Measurements from ENCODE around the gene TRIM72.
A peak's percentile ranks its signal among the peaks of the same experiment; 100 is the strongest.

DNA sequence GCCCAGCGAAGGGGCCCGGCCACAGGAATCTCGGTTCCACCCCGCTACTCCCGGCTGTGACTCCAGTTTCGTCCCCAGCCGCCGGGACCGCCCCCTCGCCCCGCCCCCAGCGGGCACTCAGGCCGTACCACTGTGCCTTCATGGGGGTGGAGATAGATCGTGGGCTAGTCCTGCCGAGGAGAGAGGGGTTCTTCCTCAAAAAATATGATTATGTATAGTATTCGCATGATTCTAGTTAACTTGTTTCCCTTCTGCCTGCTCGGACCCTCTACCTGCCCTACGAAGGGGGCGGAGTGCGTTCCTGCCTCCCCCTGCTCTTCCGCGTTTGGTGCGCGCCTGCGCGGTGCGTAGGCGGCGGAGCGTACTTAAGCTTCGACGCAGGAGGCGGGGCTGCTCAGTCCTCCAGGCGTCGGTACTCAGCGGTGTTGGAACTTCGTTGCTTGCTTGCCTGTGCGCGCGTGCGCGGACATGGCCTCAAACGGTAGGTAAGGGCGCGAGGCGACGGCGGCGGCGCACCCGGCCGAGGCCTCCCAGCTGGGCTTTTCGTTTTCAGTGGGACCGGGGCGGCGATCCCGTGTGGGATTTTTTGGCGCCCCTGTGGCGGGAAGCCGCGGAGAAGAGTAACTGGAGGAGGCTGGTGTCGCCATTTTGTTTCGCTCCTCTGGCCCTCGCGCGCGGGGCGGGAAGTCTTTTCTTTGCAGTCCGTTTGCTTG, 34.0 kb upstream of the TRIM72 start, which contains the start of gene FUS:
- TF ChIP-seq, protein P1, sequence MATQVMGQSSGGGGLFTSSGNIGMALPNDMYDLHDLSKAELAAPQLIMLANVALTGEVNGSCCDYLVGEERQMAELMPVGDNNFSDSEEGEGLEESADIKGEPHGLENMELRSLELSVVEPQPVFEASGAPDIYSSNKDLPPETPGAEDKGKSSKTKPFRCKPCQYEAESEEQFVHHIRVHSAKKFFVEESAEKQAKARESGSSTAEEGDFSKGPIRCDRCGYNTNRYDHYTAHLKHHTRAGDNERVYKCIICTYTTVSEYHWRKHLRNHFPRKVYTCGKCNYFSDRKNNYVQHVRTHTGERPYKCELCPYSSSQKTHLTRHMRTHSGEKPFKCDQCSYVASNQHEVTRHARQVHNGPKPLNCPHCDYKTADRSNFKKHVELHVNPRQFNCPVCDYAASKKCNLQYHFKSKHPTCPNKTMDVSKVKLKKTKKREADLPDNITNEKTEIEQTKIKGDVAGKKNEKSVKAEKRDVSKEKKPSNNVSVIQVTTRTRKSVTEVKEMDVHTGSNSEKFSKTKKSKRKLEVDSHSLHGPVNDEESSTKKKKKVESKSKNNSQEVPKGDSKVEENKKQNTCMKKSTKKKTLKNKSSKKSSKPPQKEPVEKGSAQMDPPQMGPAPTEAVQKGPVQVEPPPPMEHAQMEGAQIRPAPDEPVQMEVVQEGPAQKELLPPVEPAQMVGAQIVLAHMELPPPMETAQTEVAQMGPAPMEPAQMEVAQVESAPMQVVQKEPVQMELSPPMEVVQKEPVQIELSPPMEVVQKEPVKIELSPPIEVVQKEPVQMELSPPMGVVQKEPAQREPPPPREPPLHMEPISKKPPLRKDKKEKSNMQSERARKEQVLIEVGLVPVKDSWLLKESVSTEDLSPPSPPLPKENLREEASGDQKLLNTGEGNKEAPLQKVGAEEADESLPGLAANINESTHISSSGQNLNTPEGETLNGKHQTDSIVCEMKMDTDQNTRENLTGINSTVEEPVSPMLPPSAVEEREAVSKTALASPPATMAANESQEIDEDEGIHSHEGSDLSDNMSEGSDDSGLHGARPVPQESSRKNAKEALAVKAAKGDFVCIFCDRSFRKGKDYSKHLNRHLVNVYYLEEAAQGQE (IDR thresholded peaks at IDR 0.05; ENCODE audit: insufficient read depth in 1 of 2, low read depth in 2 of 2, low read length in 2 of 2): peak; percentile 68 to 72; a peak in 3 of 4 replicates
- TF ChIP-seq POLR2AphosphoS5 (IDR thresholded peaks at IDR 0.05; ENCODE audit: low read depth, low read length) (peak; percentile 100), SIN3A (IDR thresholded peaks at IDR 0.05; ENCODE audit: borderline replicate concordance, insufficient read depth, low read length) (no peak; the same call in 1 of the 2 replicates)

Data from PFSK-1 (cell line).